Measurements from ENCODE around the gene UBTF.

The UBTF gene

GRCh38 chr17:44164476-44164875 is 55.0 kb downstream of the UBTF start:
- no peaks in the 10 kb centered on the region for H4K20me1 ChIP-seq (ENCODE audit: insufficient read depth, low read length)

GRCh38 chr17:44159519-44160210 is 59.8 kb downstream of the UBTF start:
- no peak overlapping the region for H2AFZ ChIP-seq (ENCODE audit: low read length)
- H3K9me2 ChIP-seq (replicated peaks; ENCODE audit: insufficient read depth, low read length): no peaks in the 10 kb centered on the region
- TF ChIP-seq EZH2 (optimal IDR thresholded peaks at IDR 0.05; ENCODE audit: low read depth, low read length) (no peak), CTCF (IDR thresholded peaks at IDR 0.05; ENCODE audit: low read length) (no peak), EZH2phosphoT487 (IDR thresholded peaks at IDR 0.05; ENCODE audit: low read length) (no peak)
- H3K4me2 ChIP-seq (ENCODE audit: low read depth, low read length): no peak overlapping the region
- H3K27ac ChIP-seq (ENCODE audit: low read length): no peak overlapping the region
- H3K36me3 ChIP-seq (replicated peaks; ENCODE audit: insufficient read depth, low read length): no peaks in the 10 kb centered on the region
- no peaks in the 10 kb centered on the region for H3K79me2 ChIP-seq (ENCODE audit: low read length)
- no peaks in the 10 kb centered on the region for H3K4me1 ChIP-seq (ENCODE audit: low read length)
- DNase-seq: no peak
- no peaks in the 10 kb centered on the region for H3K27me3 ChIP-seq (replicated peaks; ENCODE audit: insufficient read depth, low read length)
- H3K9me3 ChIP-seq (replicated peaks; ENCODE audit: insufficient read depth, low read length): no peaks in the 10 kb centered on the region
- no peak overlapping the region for H3K4me3 ChIP-seq (ENCODE audit: low read length)
- H3F3A ChIP-seq (ENCODE audit: insufficient read depth, low read length): no peaks in the 10 kb centered on the region
- H4K20me1 ChIP-seq (ENCODE audit: insufficient read depth, low read length): no peaks in the 10 kb centered on the region
- H3K9ac ChIP-seq (ENCODE audit: low read length): no peak overlapping the region

More at GRCh38 chr17:44164476-44164875, 55.0 kb downstream of the UBTF start:
- DNase-seq: no peak
- no peak overlapping the region for H2AFZ ChIP-seq (ENCODE audit: low read length)
- H3F3A ChIP-seq (ENCODE audit: insufficient read depth, low read length): peaks cover 13% of the 10 kb centered on the region
- TF ChIP-seq EZH2phosphoT487 (IDR thresholded peaks at IDR 0.05; ENCODE audit: low read length) (no peak), EZH2 (optimal IDR thresholded peaks at IDR 0.05; ENCODE audit: low read depth, low read length) (no peak), CTCF (IDR thresholded peaks at IDR 0.05; ENCODE audit: low read length) (no peak)
- no peak overlapping the region for H3K27ac ChIP-seq (ENCODE audit: low read length)
- no peaks in the 10 kb centered on the region for H3K9me2 ChIP-seq (replicated peaks; ENCODE audit: insufficient read depth, low read length)
- H3K27me3 ChIP-seq (replicated peaks; ENCODE audit: insufficient read depth, low read length): no peaks in the 10 kb centered on the region
- no peak overlapping the region for H3K4me2 ChIP-seq (ENCODE audit: low read depth, low read length)
- no peaks in the 10 kb centered on the region for H3K79me2 ChIP-seq (ENCODE audit: low read length)
- peaks cover 8% of the 10 kb centered on the region for H3K4me1 ChIP-seq (ENCODE audit: low read length)
- no peaks in the 10 kb centered on the region for H3K36me3 ChIP-seq (replicated peaks; ENCODE audit: insufficient read depth, low read length)
- no peak overlapping the region for H3K9ac ChIP-seq (ENCODE audit: low read length)
- H3K4me3 ChIP-seq (ENCODE audit: low read length): no peak overlapping the region
- no peaks in the 10 kb centered on the region for H3K9me3 ChIP-seq (replicated peaks; ENCODE audit: insufficient read depth, low read length)

- H3K4me1 ChIP-seq (ENCODE audit: low read length): no peaks in the 10 kb centered on the region
Measured at GRCh38 chr17:44155488-44155887, 64.0 kb downstream of the UBTF start.

More at GRCh38 chr17:44155488-44155887, 64.0 kb downstream of the UBTF start:
- Histone ChIP-seq H3F3A (ENCODE audit: insufficient read depth, low read length) (no peaks in the 10 kb centered on the region), H3K27ac (ENCODE audit: low read length) (no peak overlapping the region), H3K9me2 (replicated peaks; ENCODE audit: insufficient read depth, low read length) (no peaks in the 10 kb centered on the region), H3K4me2 (ENCODE audit: low read depth, low read length) (no peak overlapping the region), H3K4me3 (ENCODE audit: low read length) (no peak overlapping the region), H3K9ac (ENCODE audit: low read length) (no peak overlapping the region), H3K36me3 (replicated peaks; ENCODE audit: insufficient read depth, low read length) (no peaks in the 10 kb centered on the region), H3K9me3 (replicated peaks; ENCODE audit: insufficient read depth, low read length) (no peaks in the 10 kb centered on the region), H4K20me1 (ENCODE audit: insufficient read depth, low read length) (no peaks in the 10 kb centered on the region), H2AFZ (ENCODE audit: low read length) (no peak overlapping the region), H3K27me3 (replicated peaks; ENCODE audit: insufficient read depth, low read length) (no peaks in the 10 kb centered on the region), H3K79me2 (ENCODE audit: low read length) (peaks cover 19% of the 10 kb centered on the region)
- DNase-seq: no peak
- TF ChIP-seq CTCF (IDR thresholded peaks at IDR 0.05; ENCODE audit: low read length): no peak
- TF ChIP-seq EZH2 (optimal IDR thresholded peaks at IDR 0.05; ENCODE audit: low read depth, low read length): no peak
- TF ChIP-seq EZH2phosphoT487 (IDR thresholded peaks at IDR 0.05; ENCODE audit: low read length): no peak

Data from MM.1S (cell line).